H1 (cell line): ENCODE data around the gene PHETA1. TPM values are rescaled to one million over a fixed set of nuclear protein-coding genes. Genes with fewer than 3 reads are reported as not detected.

Experiments used
- CTCF ChIA-PET: fragments of 300-600 bp; sonication (Branson Sonifier 250); formaldehyde crosslinking; loops from one replicate; lab custom pipeline; 2021; ENCODE audit not compliant: partially characterized antibody; lab: Charles Lee
- POLR2A ChIA-PET: fragments of 300-600 bp; sonication (Branson Sonifier 250); formaldehyde crosslinking; loops from one replicate; lab custom pipeline; 2021; ENCODE audit warnings: inconsistent platforms; ENCODE audit not compliant: partially characterized antibody; lab: Charles Lee
- DNase-seq, 2 experiments: peaks; one replicate each; pipeline versions ENCODE4 v3.0.0 to v3.0.0-alpha.2; 2010 to 2022; ENCODE audit warnings: low spot score in 2 of 2, low read depth in 1 of 2, mixed read lengths in 1 of 2
- FAIRE-seq: peaks from 2 replicates; lab custom pipeline; 2011; peaks lifted over from hg19 to GRCh38; lab: Jason Lieb, UNC
- H2AFZ ChIP-seq: 2 replicates; pipeline ENCODE4 v1.8.1; 2012; ENCODE audit warnings: low read length, inconsistent platforms
- H2AK5ac ChIP-seq: 2 replicates; pipeline ENCODE4 v1.6.1; 2013; ENCODE audit warnings: low read depth, low read length
- H2BK120ac ChIP-seq: replicated peaks from 2 replicates; pipeline ENCODE3; 2013; ENCODE audit warnings: low read depth, low read length, inconsistent platforms
- H2BK12ac ChIP-seq: 2 replicates; pipeline ENCODE4 v1.6.1; 2013; ENCODE audit warnings: low read depth, low read length
- H2BK15ac ChIP-seq: 2 replicates; pipeline ENCODE4 v1.6.1; 2013; ENCODE audit warnings: low read length
- H2BK20ac ChIP-seq: 2 replicates; pipeline ENCODE4 v1.6.1; 2013; ENCODE audit warnings: low read length
- H2BK5ac ChIP-seq: 2 replicates; pipeline ENCODE4 v1.6.1; 2013; ENCODE audit warnings: low read depth, low read length
- H3K14ac ChIP-seq: 2 replicates; pipeline ENCODE4 v1.6.1; 2013; ENCODE audit warnings: inconsistent platforms; ENCODE audit not compliant: insufficient read length
- H3K18ac ChIP-seq: 2 replicates; pipeline ENCODE4 v1.6.1; 2013; ENCODE audit warnings: low read length; ENCODE audit errors: extremely low read depth
- H3K23ac ChIP-seq: 2 replicates; pipeline ENCODE4 v1.6.1; 2013; ENCODE audit warnings: inconsistent platforms; ENCODE audit not compliant: insufficient read length
- H3K23me2 ChIP-seq: 2 replicates; pipeline ENCODE4 v1.6.1; 2013; ENCODE audit warnings: low read depth, low read length
- H3K27ac ChIP-seq: 2 replicates; pipeline ENCODE4 v1.6.1; 2011; ENCODE audit warnings: low read depth, low read length, inconsistent platforms
- H3K27me3 ChIP-seq, 4 experiments: replicated peaks in 1 of 4; 1 replicate in 1 of 4; 2 replicates in 3 of 4; pipeline versions ENCODE4 v1.6.1 to v1.8.1; 2011 to 2013; ENCODE audit warnings: low read length in 3 of 4, mild to moderate bottlenecking in 3 of 4, inconsistent platforms in 2 of 4, mixed read lengths in 2 of 4, moderate library complexity in 1 of 4; ENCODE audit not compliant: control insufficient read depth in 3 of 4, insufficient read depth in 3 of 4; ENCODE audit errors: extremely low read depth in 1 of 4
- H3K36me3 ChIP-seq, 4 experiments: 2 replicates each; pipeline versions ENCODE4 v1.6.1 to v1.8.1; 2011 to 2013; ENCODE audit warnings: mild to moderate bottlenecking in 4 of 4, low read length in 3 of 4, moderate library complexity in 2 of 4, control low read depth in 1 of 4, inconsistent platforms in 1 of 4; ENCODE audit not compliant: insufficient read depth in 4 of 4, control insufficient read depth in 2 of 4
- H3K4ac ChIP-seq: replicated peaks from 2 replicates; pipeline ENCODE3; 2013; ENCODE audit warnings: low read length, low read depth, mixed read lengths, inconsistent platforms; ENCODE audit not compliant: insufficient read length
- H3K4me1 ChIP-seq, 4 experiments: replicated peaks in 1 of 4; 1 replicate in 1 of 4; 2 replicates in 3 of 4; pipeline versions ENCODE4 v1.6.1 to v1.8.1; 2011 to 2013; ENCODE audit warnings: low read length in 3 of 4, inconsistent platforms in 2 of 4, mixed read lengths in 1 of 4; ENCODE audit not compliant: insufficient read depth in 4 of 4, control insufficient read depth in 3 of 4
- H3K4me2 ChIP-seq, 2 experiments: 2 replicates each; pipeline versions ENCODE4 v1.6.1 to v1.8.1; 2011 to 2013; ENCODE audit warnings: low read depth in 2 of 2, low read length in 2 of 2, control low read depth in 1 of 2, inconsistent platforms in 1 of 2, mild to moderate bottlenecking in 1 of 2; ENCODE audit not compliant: insufficient read depth in 1 of 2
- H3K4me3 ChIP-seq, 4 experiments: fragments of 200-600, 300-600 bp in 1 of 4; sonication (generic), shearing (Covaris generic), sonication (Bioruptor Twin) in 1 of 4; 2 replicates each; pipeline versions ENCODE4 v1.5.1 to v1.8.1; 2011 to 2016; ENCODE audit warnings: low read length in 4 of 4, low read depth in 3 of 4, control low read depth in 2 of 4, inconsistent platforms in 2 of 4, mild to moderate bottlenecking in 2 of 4, mixed read lengths in 1 of 4, moderate library complexity in 1 of 4; ENCODE audit not compliant: insufficient read depth in 2 of 4; ENCODE audit errors: extremely low read depth in 1 of 4
- H3K56ac ChIP-seq: replicated peaks from 2 replicates; pipeline ENCODE3; 2013; ENCODE audit warnings: low read depth, mild to moderate bottlenecking, mixed read lengths, low read length, inconsistent platforms; ENCODE audit not compliant: insufficient read length
- H3K79me1 ChIP-seq: 2 replicates; pipeline ENCODE4 v1.6.1; 2013; ENCODE audit warnings: low read depth, low read length, control low read depth
- H3K79me2 ChIP-seq, 2 experiments: 2 replicates each; pipeline versions ENCODE4 v1.6.1 to v1.8.1; 2012 to 2013; ENCODE audit warnings: low read length in 2 of 2, mild to moderate bottlenecking in 2 of 2, inconsistent platforms in 1 of 2; ENCODE audit not compliant: insufficient read depth in 2 of 2, control insufficient read depth in 1 of 2
- H3K9ac ChIP-seq, 4 experiments: replicated peaks in 1 of 4; 1 replicate in 1 of 4; 2 replicates in 3 of 4; pipeline versions ENCODE4 v1.6.1 to v1.8.1; 2011 to 2013; ENCODE audit warnings: low read depth in 3 of 4, low read length in 3 of 4, control low read depth in 2 of 4, mild to moderate bottlenecking in 2 of 4, moderate library complexity in 2 of 4, inconsistent platforms in 1 of 4; ENCODE audit errors: extremely low read depth in 1 of 4
- H3K9me3 ChIP-seq, 2 experiments: 2 replicates each; pipeline versions ENCODE4 v1.6.1 to v1.8.1; 2012 to 2013; ENCODE audit warnings: mild to moderate bottlenecking in 2 of 2, moderate library complexity in 2 of 2, control low read depth in 1 of 2, inconsistent platforms in 1 of 2, low read depth in 1 of 2, low read length in 1 of 2, mixed read lengths in 1 of 2; ENCODE audit not compliant: insufficient read depth in 2 of 2
- H4K20me1 ChIP-seq, 2 experiments: replicated peaks in 1 of 2; 2 replicates each; pipeline versions ENCODE3 to v1.8.1; 2011 to 2013; ENCODE audit warnings: inconsistent platforms in 2 of 2, low read length in 2 of 2, mild to moderate bottlenecking in 1 of 2; ENCODE audit not compliant: insufficient read depth in 2 of 2, control insufficient read depth in 1 of 2
- H4K5ac ChIP-seq: 2 replicates; pipeline ENCODE4 v1.6.1; 2013; ENCODE audit warnings: low read length, low read depth, mixed read lengths, inconsistent platforms; ENCODE audit not compliant: insufficient read length
- H4K8ac ChIP-seq: 2 replicates; pipeline ENCODE4 v1.8.0; 2013; ENCODE audit warnings: mild to moderate bottlenecking, moderate library complexity, low read length, inconsistent platforms; ENCODE audit not compliant: insufficient read depth; ENCODE audit errors: extremely low read depth
- H4K91ac ChIP-seq: replicated peaks from 2 replicates; pipeline ENCODE3; 2013; ENCODE audit warnings: low read length, mixed read lengths, inconsistent platforms; ENCODE audit not compliant: insufficient read length
- ATF3 ChIP-seq: IDR thresholded peaks from 2 replicates; pipeline ENCODE4 v1.6.1; 2011; ENCODE audit warnings: low read depth, mild to moderate bottlenecking, low read length; ENCODE audit not compliant: insufficient read depth
- BCL11A ChIP-seq, 2 experiments: IDR thresholded peaks; one replicate each; pipeline ENCODE4 v1.6.1; 2011; ENCODE audit warnings: low read depth in 2 of 2, low read length in 2 of 2, mild to moderate bottlenecking in 2 of 2
- CBX8 ChIP-seq: fragments of 300-800, 300-1000 bp; sonication (generic); IDR thresholded peaks from 2 replicates; pipeline ENCODE4 v1.7.1; 2016; ENCODE audit warnings: low read depth, low read length, borderline replicate concordance
- CREB1 ChIP-seq: IDR thresholded peaks from 2 replicates; pipeline ENCODE4 v1.6.1; 2012; ENCODE audit warnings: inconsistent platforms
- EZH2 ChIP-seq: fragments of 200-600 bp; sonication (generic); IDR thresholded peaks from 2 replicates; pipeline ENCODE4 v1.7.1; 2012; ENCODE audit warnings: low read depth, mild to moderate bottlenecking, moderate library complexity, low read length, inconsistent platforms; ENCODE audit not compliant: severe bottlenecking
- FOSL1 ChIP-seq: IDR thresholded peaks from 2 replicates; pipeline ENCODE4 v1.6.1; 2011; ENCODE audit warnings: mild to moderate bottlenecking, low read depth, low read length, moderate library complexity; ENCODE audit not compliant: insufficient read depth
- HDAC6 ChIP-seq: IDR thresholded peaks from one replicate; pipeline ENCODE4 v1.7.1; 2012; ENCODE audit warnings: low read depth, mild to moderate bottlenecking, inconsistent platforms, low read length, moderate library complexity
- KDM4A ChIP-seq: IDR thresholded peaks from one replicate; pipeline ENCODE4 v1.7.1; 2012; ENCODE audit warnings: low read depth, mild to moderate bottlenecking, moderate library complexity, low read length, inconsistent platforms; ENCODE audit not compliant: severe bottlenecking
- PHF8 ChIP-seq: fragments of 200-600 bp; sonication (generic); conservative IDR thresholded peaks from 2 replicates; pipeline ENCODE4 v1.7.1; 2012; ENCODE audit warnings: low read depth, mild to moderate bottlenecking, inconsistent platforms, low read length, moderate library complexity
- POLR2A ChIP-seq, 2 experiments: IDR thresholded peaks; 1 replicate in 1 of 2; 2 replicates in 1 of 2; pipeline ENCODE4 v1.6.1; 2011; ENCODE audit warnings: low read depth in 2 of 2, low read length in 2 of 2, mild to moderate bottlenecking in 2 of 2; ENCODE audit errors: control extremely low read depth in 1 of 2
- RNF2 ChIP-seq: fragments of 200-900, 300-1000 bp; sonication (generic); IDR thresholded peaks from 2 replicates; pipeline ENCODE4 v1.7.1; 2016; ENCODE audit warnings: borderline replicate concordance, low read depth, mild to moderate bottlenecking, antibody characterized with exemption, low read length; ENCODE audit not compliant: poor library complexity, severe bottlenecking; ENCODE audit errors: missing control alignments
- RXRA ChIP-seq: IDR thresholded peaks from 2 replicates; pipeline ENCODE4 v1.6.1; 2011; ENCODE audit warnings: low read depth, mild to moderate bottlenecking, low read length, moderate library complexity; ENCODE audit not compliant: insufficient read depth
- SIRT6 ChIP-seq: IDR thresholded peaks from one replicate; pipeline ENCODE4 v1.7.1; 2012; ENCODE audit warnings: low read length, inconsistent platforms
- SP4 ChIP-seq: IDR thresholded peaks from 2 replicates; pipeline ENCODE4 v1.6.1; 2012; ENCODE audit warnings: low read length, inconsistent platforms
- WGBS, 2 experiments: shearing (Covaris generic) in 1 of 2; methylation state at CpG; one replicate each; pipeline versions ENCODE4 v1.1.6 to v1.1.7; 2013 to 2015; ENCODE audit warnings: low lambda C conversion rate in 2 of 2, mixed read lengths in 2 of 2, inconsistent platforms in 1 of 2, low coverage in 1 of 2, missing lambda C conversion rate in 1 of 2; ENCODE audit not compliant: insufficient replicate concordance in 2 of 2, insufficient coverage in 1 of 2, insufficient read length in 1 of 2; ENCODE audit errors: extremely low coverage in 1 of 2, missing lambda C conversion rate in 1 of 2; 5-methylcytosine and 5-hydroxymethylcytosine counted together
- polyA plus RNA-seq, 7 experiments: library from polyadenylated mRNA; depleted of rRNA in 3 of 7; stranded (reverse) in 5 of 7; unstranded in 2 of 7; fragments of >200 nt in 5 of 7; fragments of 200-250 nt in 2 of 7; gene quantifications; 1 replicate in 5 of 7; 2 replicates in 1 of 7; 4 replicates in 1 of 7; pipeline versions ENCODE4 v1.2.1 to v1.2.3, GENCODE V29; 2011 to 2013; ENCODE audit warnings: missing spikeins in 2 of 7, mixed read lengths in 2 of 7
- total RNA-seq: library from RNA; stranded (reverse); fragmentation: NEBNext Ultra II Directional; extraction: Animal tissue kit (Norgen Biotek cat#: 25700); gene quantifications from 2 replicates; pipeline ENCODE4 v1.2.1, GENCODE V29; 2021

The PHETA1 gene
- total and polyA plus RNA-seq, 2 of the 8 experiments (the other 6 are each of a cell fraction or from before 2014, with no cell fraction given): 5.2 to 12.3 TPM

GRCh38 chr12:111316671-111317070, 52.2 kb downstream of the PHETA1 start:
- no peak overlapping the region for H4K5ac ChIP-seq
- H3K9me3 ChIP-seq: no peaks in the 10 kb centered on the region
- H3K4me3 ChIP-seq: no peak overlapping the region
- H2BK120ac ChIP-seq: no peak overlapping the region
- no peak overlapping the region for H2BK12ac ChIP-seq
- WGBS, 2 experiments: 86% methylated on average over 5 of the region's 5 CpGs; no CpG with 5 or more reads in 1 of the 2 experiments
- no peak overlapping the region for H2BK20ac ChIP-seq
- no peaks in the 10 kb centered on the region for H3K79me1 ChIP-seq
- no peak overlapping the region for H3K18ac ChIP-seq
- FAIRE-seq (no peak), DNase-seq (no peak)
- H3K27ac ChIP-seq: no peak overlapping the region
- no peak overlapping the region for H3K4me2 ChIP-seq
- H2BK15ac ChIP-seq: no peak overlapping the region
- H4K20me1 ChIP-seq: no peaks in the 10 kb centered on the region
- no peak overlapping the region for H2BK5ac ChIP-seq
- H3K79me2 ChIP-seq: no peaks in the 10 kb centered on the region
- no peak overlapping the region for H3K4ac ChIP-seq
- no peak overlapping the region for H3K9ac ChIP-seq
- H4K8ac ChIP-seq: no peak overlapping the region
- H3K23me2 ChIP-seq: no peaks in the 10 kb centered on the region
- ChIA-PET CTCF (interaction anchor here (1.3 to 10.8 kb wide), 2 partner anchors 16 to 47 kb away, joined by 5 to 115 read pairs; no protein-coding TSS in a partner anchor), POLR2A (interaction anchor here (0.7 kb wide), 1 partner anchor 391 kb away, joined by 3 read pairs; no protein-coding TSS in a partner anchor)
- no peak overlapping the region for H3K56ac ChIP-seq
- H3K4me1 ChIP-seq: no peaks in the 10 kb centered on the region
- no peaks in the 10 kb centered on the region for H3K27me3 ChIP-seq
- H3K14ac ChIP-seq: no peak overlapping the region
- H4K91ac ChIP-seq: no peak overlapping the region
- peaks cover 0 to 7% (median 0%) of the 10 kb centered on the region in 4 experiments; a peak in 1 of 8 replicates for H3K36me3 ChIP-seq
- no peak overlapping the region for H2AK5ac ChIP-seq
- no peak overlapping the region for H2AFZ ChIP-seq
- H3K23ac ChIP-seq: no peak overlapping the region
- TF ChIP-seq POLR2A (IDR thresholded peaks at IDR 0.05; ENCODE audit: control extremely low read depth in 1 of 2, low read depth in 2 of 2, low read length in 2 of 2) (no peak), BCL11A (IDR thresholded peaks at IDR 0.05; ENCODE audit: low read depth in 2 of 2, low read length in 2 of 2) (no peak), CREB1 (no peak), FOSL1 (no peak), PHF8 (no peak), CBX8 (no peak), KDM4A (no peak), RXRA (no peak), ATF3 (no peak), SIRT6 (no peak), HDAC6 (no peak), EZH2 (no peak), RNF2 (no peak), SP4 (no peak)
